HG03575 (cell line): ENCODE measurements around the gene WDR93.
"Not testable (repeated sequence)": the region's sequence is repeated elsewhere in the genome, so short reads cannot be mapped to it uniquely, and the experiment has no call there.

Source experiments
- ATAC-seq: cut with Tn5 transposase; IDR thresholded peaks from one replicate; pipeline ENCODE4 v1.9.1; 2021; ENCODE audit not compliant: unreplicated experiment, insufficient number of reproducible peaks, low FRiP score; ENCODE audit errors: extremely low read depth

WDR93 gene

GRCh38 chr15:89677381-89677780, 13.2 kb upstream of the WDR93 start:
- no peak for ATAC-seq

GRCh38 chr15:89679212-89679611, 11.4 kb upstream of the WDR93 start, which contains the start of gene PLIN1:
Gene PLIN1, minus strand, starts transcription at chr15:89679367. Its CDS starts 1,878 bp downstream, at chr15:89677489.
- no peak for ATAC-seq

GRCh38 chr15:89680282-89680873, 10.2 kb upstream of the WDR93 start:
- ATAC-seq: no peak

GRCh38 chr15:89681146-89681545, 9.5 kb upstream of the WDR93 start:
- no peak for ATAC-seq

GRCh38 chr15:89685995-89686394, 4.6 kb upstream of the WDR93 start:
- ATAC-seq: no peak

- ATAC-seq: no peak
Measured at GRCh38 chr15:89686522-89686921, 4.1 kb upstream of the WDR93 start.

GRCh38 chr15:89689930-89690275, 708 bp upstream of the WDR93 start:
- not testable (repeated sequence) for ATAC-seq

GRCh38 chr15:89693091-89693490, 2.5 kb downstream of the WDR93 start:
- no peak for ATAC-seq

GRCh38 chr15:89693696-89694095, 3.1 kb downstream of the WDR93 start:
- ATAC-seq: no peak

GRCh38 chr15:89695198-89695597, 4.6 kb downstream of the WDR93 start:
- no peak for ATAC-seq

GRCh38 chr15:89704411-89704810, 13.8 kb downstream of the WDR93 start:
- ATAC-seq: no peak

- no peak for ATAC-seq
Measured at GRCh38 chr15:89707577-89707976, 17.0 kb downstream of the WDR93 start.

GRCh38 chr15:89714775-89715174, 24.2 kb downstream of the WDR93 start:
- ATAC-seq: no peak

- no peak for ATAC-seq
Measured at GRCh38 chr15:89723031-89723430, 32.4 kb downstream of the WDR93 start.

- no peak for ATAC-seq
Measured at GRCh38 chr15:89724621-89725020, 34.0 kb downstream of the WDR93 start.

- no peak for ATAC-seq
Measured at GRCh38 chr15:89725064-89725463, 34.5 kb downstream of the WDR93 start.

- ATAC-seq: no peak
Measured at GRCh38 chr15:89728254-89728653, 37.6 kb downstream of the WDR93 start.

- no peak for ATAC-seq
Measured at GRCh38 chr15:89731275-89731674, 40.7 kb downstream of the WDR93 start.

GRCh38 chr15:89732451-89733172, 42.0 kb downstream of the WDR93 start:
- no peak for ATAC-seq

GRCh38 chr15:89735773-89736172, 45.2 kb downstream of the WDR93 start:
- ATAC-seq: no peak

- ATAC-seq: no peak
Measured at GRCh38 chr15:89740137-89740536, 49.5 kb downstream of the WDR93 start.
